GM10266 (cell line): ENCODE measurements around the gene CEBPA.

Source experiments
- DNase-seq: peaks from one replicate; pipeline ENCODE4 v3.0.0; 2012; ENCODE audit errors: extremely low spot score
- CTCF ChIP-seq: IDR thresholded peaks from 2 replicates; pipeline ENCODE4 v1.5.1; 2012; ENCODE audit warnings: mild to moderate bottlenecking, low read depth; ENCODE audit not compliant: control insufficient read depth, insufficient read depth; ENCODE audit errors: missing control alignments

Gene CEBPA

GRCh38 chr19:33283589-33283988 is 18.7 kb downstream of the CEBPA start:
- TF ChIP-seq CTCF = no peak
- no peak for DNase-seq

- TF ChIP-seq CTCF = no peak
- DNase-seq = no peak
These were observed 20.2 kb downstream of the CEBPA start for GRCh38 chr19:33282036-33282671.

DNA sequence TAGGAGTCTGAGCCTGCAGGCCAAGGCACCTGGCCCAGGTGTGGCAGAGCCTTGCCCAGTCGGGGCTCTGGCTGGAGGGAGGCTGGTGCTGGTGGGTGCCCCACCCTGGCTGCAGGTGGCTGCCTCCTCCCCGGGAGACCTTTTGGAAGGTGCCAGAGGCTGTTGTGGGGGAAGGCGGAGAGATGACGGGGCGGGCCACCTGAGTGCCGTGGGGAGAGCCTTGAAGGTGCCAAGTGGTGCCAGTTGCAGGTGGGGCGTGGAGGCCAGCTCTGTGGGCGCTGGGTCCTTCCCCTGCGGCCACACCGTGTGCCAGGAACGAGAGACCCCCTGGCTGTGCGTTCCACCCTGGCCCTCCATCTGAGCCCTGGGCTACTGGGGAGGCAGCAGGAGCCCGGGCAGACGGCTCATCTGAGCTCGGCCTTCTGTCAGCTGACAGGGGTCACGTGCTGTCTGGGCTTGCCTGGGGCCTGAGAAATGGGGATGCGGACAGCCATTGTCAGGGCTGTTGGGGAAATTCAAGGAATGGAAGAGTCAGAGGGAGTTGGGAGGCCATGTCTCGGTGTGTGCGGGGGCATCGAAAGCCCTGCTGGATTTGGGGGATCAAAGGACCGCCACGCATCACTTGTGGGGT is 20.9 kb downstream of the CEBPA start:
- TF ChIP-seq CTCF = no peak
- no peak for DNase-seq

DNA sequence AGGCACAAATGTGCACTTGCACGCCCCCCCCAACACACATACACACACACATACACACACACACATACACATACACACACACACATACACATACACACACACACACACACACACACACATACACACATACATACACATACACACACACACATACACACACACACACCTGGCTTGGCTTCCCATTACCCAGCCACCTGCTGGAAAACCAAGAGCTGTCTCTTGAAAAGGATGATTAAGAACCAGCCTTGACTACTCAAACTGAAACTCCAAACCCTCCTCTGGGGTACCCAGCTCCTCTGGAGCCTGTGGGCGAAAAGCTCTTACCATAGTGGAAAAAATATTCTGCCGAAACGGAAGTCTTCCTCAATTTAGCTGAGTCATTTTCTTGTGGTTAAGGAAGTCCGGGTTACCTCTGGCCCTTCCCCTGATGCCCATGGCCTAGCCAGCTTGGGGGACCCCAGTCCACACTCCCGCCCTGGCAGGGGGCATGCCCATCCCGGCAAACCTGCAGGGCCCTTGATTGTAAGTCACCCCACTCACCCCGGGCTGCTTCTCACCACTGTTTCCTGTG is 21.9 kb downstream of the CEBPA start:
- no peak for TF ChIP-seq CTCF
- peak; percentile 74 for DNase-seq

DNA sequence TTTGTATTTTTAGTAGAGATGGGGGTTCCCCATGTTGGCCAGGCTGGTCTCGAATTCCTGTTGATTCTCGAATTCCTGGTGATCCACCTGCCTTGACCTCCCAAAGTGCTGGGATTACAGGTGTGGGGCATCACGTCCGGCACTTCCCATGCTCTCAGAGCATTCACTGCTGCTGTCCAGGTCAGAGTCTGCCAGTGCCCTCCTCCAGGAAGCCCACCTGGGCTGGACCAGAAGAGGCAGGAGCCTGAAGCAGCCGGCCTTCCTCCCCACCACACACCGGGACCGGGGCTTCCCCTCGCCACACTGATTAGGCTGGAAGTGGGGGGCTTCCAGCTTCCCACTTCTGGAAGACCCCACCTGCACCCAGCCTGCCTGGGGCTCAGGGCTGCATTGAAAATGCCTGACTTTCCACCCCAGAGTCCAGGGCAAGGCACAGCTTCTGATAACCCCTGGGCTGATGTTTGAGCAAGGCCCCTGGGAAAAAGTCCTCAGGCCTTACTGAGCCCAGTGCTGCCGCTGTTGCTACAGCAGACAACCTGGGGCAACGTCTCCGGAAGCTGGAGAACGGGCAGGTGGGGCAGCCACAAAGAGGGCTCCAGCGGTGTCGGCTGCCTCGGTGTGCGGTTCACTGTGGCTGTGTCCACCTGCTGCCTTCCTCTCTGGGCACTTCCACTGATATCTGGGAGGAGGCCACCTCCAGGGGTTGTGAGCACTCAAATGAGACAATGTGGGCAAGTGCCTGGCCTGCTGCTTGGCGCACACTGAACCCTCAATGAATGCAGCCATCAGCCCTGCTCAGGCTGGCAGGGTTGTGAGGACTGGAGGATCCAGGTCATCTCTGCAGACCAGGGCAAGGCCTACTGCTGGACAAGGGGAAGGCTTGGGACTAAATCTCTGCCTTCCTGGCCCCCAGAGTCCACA is 22.6 kb downstream of the CEBPA start:
- TF ChIP-seq CTCF = no peak
- DNase-seq = no peak

- DNase-seq = no peak
- no peak for TF ChIP-seq CTCF
These were observed 23.7 kb downstream of the CEBPA start for GRCh38 chr19:33278403-33279269.
